Central memory CD8-positive, alpha-beta T cell (primary cell): ENCODE measurements around the gene TCERG1L.

Experiments
- ATAC-seq: fragments of 150-1000 bp; cut with Tn5 transposase; replicated peaks from 2 replicates; pipeline ENCODE4 v1.10.0; 2022; ENCODE audit warnings: mild to moderate bottlenecking, moderate FRiP score, moderate number of reproducible peaks; ENCODE audit not compliant: poor library complexity, severe bottlenecking; ENCODE audit errors: extremely low read depth
- DNase-seq, 2 donors: peaks; one replicate each; pipeline ENCODE4 v3.0.0; 2021; ENCODE audit warnings: low spot score in 2 of 2
- H3K27ac Mint-ChIP-seq: one replicate; pipeline ENCODE4 v1.8.0; 2022; ENCODE audit warnings: low read depth, mild to moderate bottlenecking, moderate library complexity, mixed read lengths
- H3K27me3 Mint-ChIP-seq: one replicate; pipeline ENCODE4 v1.8.0; 2022; ENCODE audit warnings: mixed read lengths
- H3K36me3 Mint-ChIP-seq: one replicate; pipeline ENCODE4 v1.8.0; 2022; ENCODE audit warnings: mild to moderate bottlenecking, moderate library complexity, mixed read lengths; ENCODE audit not compliant: insufficient read depth
- H3K4me1 Mint-ChIP-seq: one replicate; pipeline ENCODE4 v1.8.0; 2022; ENCODE audit warnings: mixed read lengths
- H3K4me3 Mint-ChIP-seq: one replicate; pipeline ENCODE4 v1.8.0; 2022; ENCODE audit warnings: mild to moderate bottlenecking, moderate library complexity, mixed read lengths
- H3K9me3 Mint-ChIP-seq: one replicate; pipeline ENCODE4 v1.8.0; 2022; ENCODE audit warnings: mixed read lengths

The TCERG1L gene

DNA sequence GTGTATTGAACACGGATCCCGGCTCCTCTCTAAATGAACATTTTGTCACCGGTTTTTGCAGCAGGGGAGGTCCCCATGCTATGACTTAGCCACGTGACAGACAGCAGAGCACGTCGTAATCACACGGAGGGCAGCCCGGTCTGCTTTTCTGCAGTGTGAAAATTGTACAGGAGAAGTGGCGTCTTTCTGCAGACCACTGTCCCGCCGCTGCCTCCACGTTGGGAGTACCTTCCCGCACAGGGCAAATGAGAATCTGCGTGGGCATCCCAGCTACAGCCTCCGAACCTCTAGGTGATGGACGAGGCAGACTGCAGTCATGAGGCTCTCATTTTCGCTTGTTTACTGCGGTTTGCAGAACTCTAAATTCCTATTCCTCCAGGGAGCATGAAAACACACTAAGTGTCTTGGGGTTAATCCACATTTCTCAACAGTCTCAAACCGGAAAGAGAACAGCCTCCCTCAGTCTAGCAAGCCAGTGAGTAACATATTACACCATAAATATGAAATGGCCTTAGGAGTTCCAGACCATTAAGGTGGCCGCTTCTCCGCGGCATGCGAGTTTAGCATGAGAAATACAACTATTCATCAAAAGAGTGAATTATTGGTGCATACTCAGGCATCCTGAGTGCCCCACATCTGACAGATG is 89.8 kb downstream of the TCERG1L start:
- no peak for DNase-seq
- Mint-ChIP-seq H3K27ac (no peak overlapping the region), H3K36me3 (peaks cover 4% of the 10 kb centered on the region), H3K4me3 (no peak overlapping the region), H3K27me3 (no peaks in the 10 kb centered on the region), H3K4me1 (no peaks in the 10 kb centered on the region), H3K9me3 (no peaks in the 10 kb centered on the region)
- ATAC-seq: no peak

- H3K36me3 Mint-ChIP-seq: peaks cover 4% of the 10 kb centered on the region
- no peaks in the 10 kb centered on the region for H3K9me3 Mint-ChIP-seq
- ATAC-seq (no peak), DNase-seq (no peak)
- H3K4me3 Mint-ChIP-seq: no peak overlapping the region
- H3K27ac Mint-ChIP-seq: no peak overlapping the region
- no peaks in the 10 kb centered on the region for H3K27me3 Mint-ChIP-seq
- H3K4me1 Mint-ChIP-seq: no peaks in the 10 kb centered on the region
Measured at GRCh38 chr10:131220601-131221171, 90.8 kb downstream of the TCERG1L start.

- Mint-ChIP-seq H3K4me1 (no peaks in the 10 kb centered on the region), H3K27ac (no peak overlapping the region), H3K9me3 (no peaks in the 10 kb centered on the region), H3K27me3 (no peaks in the 10 kb centered on the region), H3K4me3 (no peak overlapping the region), H3K36me3 (peaks cover 4% of the 10 kb centered on the region)
- DNase-seq (no peak), ATAC-seq (no peak)
Measured at GRCh38 chr10:131219955-131220489, 91.5 kb downstream of the TCERG1L start.

DNA sequence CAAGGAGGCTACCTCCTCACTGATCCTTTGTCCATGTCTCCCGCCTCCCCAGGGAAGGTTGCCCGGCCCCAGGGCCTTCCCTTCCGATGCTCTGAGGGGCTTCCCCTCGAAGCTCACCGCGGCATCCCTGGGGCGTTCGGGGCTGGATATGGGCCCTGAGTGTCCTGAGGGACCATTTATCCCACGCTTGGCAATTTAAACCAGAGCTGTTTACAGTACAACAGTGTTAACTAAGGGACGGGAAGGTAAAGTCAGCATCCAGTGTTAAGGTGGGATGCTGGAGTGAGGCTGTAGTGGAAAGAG is 92.0 kb downstream of the TCERG1L start:
- Mint-ChIP-seq H3K4me1 (no peaks in the 10 kb centered on the region), H3K27me3 (no peaks in the 10 kb centered on the region), H3K27ac (no peak overlapping the region), H3K36me3 (peaks cover 4% of the 10 kb centered on the region), H3K9me3 (no peaks in the 10 kb centered on the region), H3K4me3 (no peak overlapping the region)
- no peak for DNase-seq
- no peak for ATAC-seq

DNA sequence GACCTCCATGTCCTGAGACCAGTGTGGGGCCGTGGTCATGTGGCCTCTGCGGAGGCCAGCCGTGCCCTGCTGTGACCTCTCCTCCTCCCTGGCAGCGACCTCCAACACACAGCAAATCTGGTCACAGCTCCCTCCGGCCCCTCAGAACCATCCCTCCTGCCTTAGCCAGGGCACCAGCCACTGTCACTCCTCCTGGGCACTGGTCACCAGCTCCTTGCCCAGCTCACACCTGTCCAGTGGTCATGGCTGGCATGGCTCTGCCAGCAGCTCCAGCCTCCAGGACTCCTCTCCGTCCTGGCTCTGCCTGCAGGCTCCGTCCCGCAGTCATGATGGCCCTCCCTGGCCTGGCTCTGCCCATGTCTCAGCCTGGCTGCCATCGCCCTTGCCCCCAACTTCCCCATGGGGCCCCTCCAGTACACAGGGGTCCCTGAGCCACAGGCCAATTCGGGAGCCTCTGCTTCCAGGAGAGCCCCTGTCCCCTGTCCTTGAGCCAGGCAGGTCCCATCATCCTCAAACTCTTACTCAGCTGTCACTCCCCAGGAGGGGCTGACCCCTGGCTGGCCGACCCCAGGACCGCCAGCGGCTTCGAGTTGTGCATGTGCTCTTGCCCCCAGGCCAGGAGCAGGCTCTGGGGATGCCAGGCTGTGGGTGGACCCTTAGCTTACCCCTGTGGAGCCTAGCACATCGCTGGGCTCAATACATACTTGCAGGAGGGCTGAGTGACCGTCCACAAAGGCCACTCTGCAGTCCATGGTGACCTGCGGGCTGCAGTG is 92.5 kb downstream of the TCERG1L start:
- ATAC-seq: no peak
- Mint-ChIP-seq H3K27me3 (no peaks in the 10 kb centered on the region), H3K4me3 (no peak overlapping the region), H3K4me1 (no peaks in the 10 kb centered on the region), H3K36me3 (peaks cover 2% of the 10 kb centered on the region), H3K27ac (no peak overlapping the region), H3K9me3 (no peaks in the 10 kb centered on the region)
- DNase-seq: no peak

GRCh38 chr10:131216681-131217230 is 94.8 kb downstream of the TCERG1L start:
- H3K9me3 Mint-ChIP-seq: no peaks in the 10 kb centered on the region
- no peak overlapping the region for H3K4me3 Mint-ChIP-seq
- no peaks in the 10 kb centered on the region for H3K36me3 Mint-ChIP-seq
- DNase-seq (no peak), ATAC-seq (no peak)
- H3K27ac Mint-ChIP-seq: no peak overlapping the region
- H3K4me1 Mint-ChIP-seq: no peaks in the 10 kb centered on the region
- no peaks in the 10 kb centered on the region for H3K27me3 Mint-ChIP-seq

GRCh38 chr10:131215776-131216175 is 95.7 kb downstream of the TCERG1L start:
- Mint-ChIP-seq H3K27me3 (no peaks in the 10 kb centered on the region), H3K9me3 (no peaks in the 10 kb centered on the region), H3K27ac (no peak overlapping the region), H3K36me3 (no peaks in the 10 kb centered on the region), H3K4me1 (no peaks in the 10 kb centered on the region), H3K4me3 (no peak overlapping the region)
- ATAC-seq (no peak), DNase-seq (no peak)

DNA sequence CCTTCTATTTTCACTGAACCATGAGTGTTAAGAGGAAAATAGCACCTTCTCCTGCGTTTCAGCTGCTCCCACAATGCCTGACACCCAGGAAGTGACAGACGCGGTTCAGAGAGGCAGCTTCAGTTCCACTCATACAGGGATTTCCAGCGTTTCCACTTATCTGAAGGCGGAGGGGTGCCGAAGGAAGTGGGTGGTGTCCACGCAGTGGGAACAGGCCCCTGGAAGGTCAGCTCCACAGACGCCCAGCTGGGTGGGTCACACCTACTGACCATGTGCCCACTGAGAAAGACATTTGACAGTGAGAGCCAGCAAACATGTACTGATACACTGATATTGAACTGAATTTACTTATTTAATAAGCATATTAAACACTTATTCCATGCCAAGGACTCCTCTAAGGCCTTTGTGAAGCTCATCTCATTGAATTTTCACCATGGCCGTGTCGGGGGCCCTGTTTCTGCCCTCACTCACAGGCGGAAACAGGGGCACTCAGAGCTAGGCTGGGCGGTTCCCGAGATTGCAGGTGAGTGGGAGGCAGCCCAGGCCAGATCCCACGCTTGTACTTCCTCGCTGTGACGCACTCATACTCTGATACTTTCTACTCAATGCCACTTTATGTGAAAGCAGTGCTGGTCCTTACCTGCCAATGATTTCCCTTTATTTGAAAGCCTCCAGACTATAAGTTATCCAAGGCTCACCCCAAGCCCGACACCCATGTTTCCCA is 96.8 kb downstream of the TCERG1L start:
- H3K27ac Mint-ChIP-seq: no peak overlapping the region

DNA sequence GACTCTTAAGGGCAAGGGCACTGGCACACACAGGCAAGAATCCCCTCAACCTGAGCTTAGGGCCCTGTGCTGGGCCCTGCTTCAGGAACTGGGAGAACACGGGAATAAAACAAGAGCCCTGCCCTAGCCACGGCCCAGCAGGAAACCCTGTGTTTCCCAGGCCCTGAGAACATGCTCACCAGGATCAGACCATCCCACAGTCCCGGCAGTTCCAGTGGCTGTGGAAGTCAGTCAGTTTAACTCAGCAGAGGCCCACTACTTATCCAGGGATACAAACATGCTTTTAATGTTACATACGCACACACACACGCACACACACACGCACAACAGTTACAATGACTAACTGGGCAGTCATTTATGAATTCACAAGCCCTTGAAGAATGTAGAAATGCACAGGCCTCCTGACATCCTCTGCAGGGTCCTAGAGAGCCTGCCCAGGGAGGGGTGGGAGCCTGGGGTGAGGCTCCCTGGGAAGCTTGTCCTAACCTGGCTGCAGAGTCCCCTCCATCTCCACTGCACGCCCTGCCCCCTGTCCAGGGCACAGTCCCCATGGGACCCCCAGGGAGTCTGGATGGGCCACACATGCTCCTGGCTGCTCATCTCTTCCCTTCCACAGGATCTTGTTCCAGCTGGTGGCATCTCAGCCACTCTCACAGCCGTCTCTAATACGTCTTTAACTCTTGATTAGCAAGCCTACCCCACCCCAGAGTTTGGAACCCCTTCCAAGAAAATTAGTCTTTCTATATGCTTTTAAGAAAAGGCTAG is 97.6 kb downstream of the TCERG1L start:
- DNase-seq: no peak
- Mint-ChIP-seq H3K27me3 (no peaks in the 10 kb centered on the region), H3K27ac (no peak overlapping the region), H3K4me3 (no peak overlapping the region), H3K4me1 (no peaks in the 10 kb centered on the region), H3K9me3 (no peaks in the 10 kb centered on the region), H3K36me3 (no peaks in the 10 kb centered on the region)
- no peak for ATAC-seq

More for the DNA sequence above, 96.8 kb downstream of the TCERG1L start:
- H3K9me3 Mint-ChIP-seq: no peaks in the 10 kb centered on the region
- ATAC-seq (no peak), DNase-seq (no peak)
- no peaks in the 10 kb centered on the region for H3K4me1 Mint-ChIP-seq
- H3K36me3 Mint-ChIP-seq: no peaks in the 10 kb centered on the region
- H3K4me3 Mint-ChIP-seq: no peak overlapping the region
- H3K27me3 Mint-ChIP-seq: no peaks in the 10 kb centered on the region

GRCh38 chr10:131212763-131213325 is 98.7 kb downstream of the TCERG1L start:
- no peaks in the 10 kb centered on the region for H3K4me1 Mint-ChIP-seq
- no peaks in the 10 kb centered on the region for H3K27me3 Mint-ChIP-seq
- ATAC-seq (no peak), DNase-seq (no peak)
- no peaks in the 10 kb centered on the region for H3K36me3 Mint-ChIP-seq
- no peak overlapping the region for H3K4me3 Mint-ChIP-seq
- H3K27ac Mint-ChIP-seq: no peak overlapping the region
- H3K9me3 Mint-ChIP-seq: no peaks in the 10 kb centered on the region

- no peak overlapping the region for H3K27ac Mint-ChIP-seq
- no peak overlapping the region for H3K4me3 Mint-ChIP-seq
- H3K27me3 Mint-ChIP-seq: no peaks in the 10 kb centered on the region
- DNase-seq (no peak), ATAC-seq (no peak)
- H3K36me3 Mint-ChIP-seq: no peaks in the 10 kb centered on the region
- no peaks in the 10 kb centered on the region for H3K4me1 Mint-ChIP-seq
- no peaks in the 10 kb centered on the region for H3K9me3 Mint-ChIP-seq
Measured at GRCh38 chr10:131211965-131212619, 99.4 kb downstream of the TCERG1L start.
